Neuronal stem cell (in vitro differentiated cells): ENCODE results near the gene NIF3L1. TPM values are rescaled to one million over a fixed set of nuclear protein-coding genes. Genes with fewer than 3 reads are reported as not detected.

Experiments used
- DNase-seq: peaks from one replicate; pipeline ENCODE4 v3.0.0-alpha.2; 2013; ENCODE audit warnings: low spot score
- H2AFZ ChIP-seq: one replicate; pipeline ENCODE4 v1.6.1; 2013; ENCODE audit warnings: mild to moderate bottlenecking, low read length, inconsistent platforms
- H2AK5ac ChIP-seq: 2 replicates; pipeline ENCODE4 v1.6.1; 2013; ENCODE audit warnings: low read depth, mild to moderate bottlenecking, inconsistent platforms, low read length, moderate library complexity, mixed read lengths
- H2BK120ac ChIP-seq: 2 replicates; pipeline ENCODE4 v1.6.1; 2013; ENCODE audit warnings: low read depth, mild to moderate bottlenecking, inconsistent platforms, low read length, moderate library complexity, mixed read lengths
- H2BK12ac ChIP-seq: one replicate; pipeline ENCODE4 v1.6.1; 2013; ENCODE audit warnings: low read length, inconsistent platforms
- H2BK15ac ChIP-seq: 2 replicates; pipeline ENCODE4 v1.6.1; 2013; ENCODE audit warnings: mild to moderate bottlenecking, low read length, inconsistent platforms, mixed read lengths
- H2BK5ac ChIP-seq: one replicate; pipeline ENCODE4 v1.6.1; 2013; ENCODE audit warnings: inconsistent platforms, mild to moderate bottlenecking, low read length, moderate library complexity
- H3K14ac ChIP-seq: one replicate; pipeline ENCODE4 v1.6.1; 2013; ENCODE audit warnings: low read length, inconsistent platforms
- H3K18ac ChIP-seq: 2 replicates; pipeline ENCODE4 v1.6.1; 2013; ENCODE audit warnings: low read length, inconsistent platforms
- H3K23ac ChIP-seq: 2 replicates; pipeline ENCODE4 v1.6.1; 2013; ENCODE audit warnings: low read depth, mild to moderate bottlenecking, mixed read lengths, low read length, inconsistent platforms; ENCODE audit not compliant: poor library complexity
- H3K27ac ChIP-seq: replicated peaks from 3 replicates; pipeline ENCODE4 v1.5.1; 2013; ENCODE audit warnings: low read length, inconsistent platforms
- H3K27me3 ChIP-seq, 3 experiments: 2 replicates each; pipeline ENCODE4 v1.6.1; 2013; ENCODE audit warnings: low read length in 3 of 3, mild to moderate bottlenecking in 2 of 3, inconsistent platforms in 1 of 3, low read depth in 1 of 3, mixed read lengths in 1 of 3, moderate library complexity in 1 of 3; ENCODE audit not compliant: control insufficient read depth in 3 of 3, insufficient read depth in 3 of 3
- H3K36me3 ChIP-seq, 2 donors: replicated peaks in 1 of 2; 2 replicates each; pipeline ENCODE4 v1.6.1; 2013; ENCODE audit warnings: low read length in 2 of 2; ENCODE audit not compliant: control insufficient read depth in 2 of 2, insufficient read depth in 2 of 2
- H3K4ac ChIP-seq: 2 replicates; pipeline ENCODE4 v1.6.1; 2013; ENCODE audit warnings: inconsistent platforms, mild to moderate bottlenecking, low read length, moderate library complexity
- H3K4me1 ChIP-seq, 2 donors: 1 replicate in 1 of 2; 2 replicates in 1 of 2; pipeline ENCODE4 v1.6.1; 2013; ENCODE audit warnings: low read length in 2 of 2, low read depth in 1 of 2; ENCODE audit not compliant: control insufficient read depth in 2 of 2, insufficient read depth in 1 of 2
- H3K4me2 ChIP-seq: one replicate; pipeline ENCODE4 v1.6.1; 2013; ENCODE audit warnings: mild to moderate bottlenecking, low read length, inconsistent platforms; ENCODE audit not compliant: insufficient read depth, poor library complexity, severe bottlenecking
- H3K4me3 ChIP-seq, 2 donors: 2 replicates each; pipeline ENCODE4 v1.5.1; 2013; ENCODE audit warnings: low read length in 2 of 2, mild to moderate bottlenecking in 2 of 2, inconsistent platforms in 1 of 2, moderate library complexity in 1 of 2
- H3K79me1 ChIP-seq: one replicate; pipeline ENCODE4 v1.6.1; 2013; ENCODE audit warnings: low read depth, mild to moderate bottlenecking, inconsistent platforms, low read length, moderate library complexity
- H3K9ac ChIP-seq: one replicate; pipeline ENCODE4 v1.6.1; 2013; ENCODE audit warnings: mild to moderate bottlenecking, low read depth, low read length, inconsistent platforms; ENCODE audit not compliant: poor library complexity
- H3K9me3 ChIP-seq, 2 donors: replicated peaks in 1 of 2; 2 replicates each; pipeline versions ENCODE3 to v1.6.1; 2013; ENCODE audit warnings: low read length in 2 of 2, mild to moderate bottlenecking in 2 of 2, inconsistent platforms in 1 of 2, low read depth in 1 of 2, mixed read lengths in 1 of 2, moderate library complexity in 1 of 2; ENCODE audit not compliant: control insufficient read depth in 2 of 2, insufficient read depth in 1 of 2
- H4K8ac ChIP-seq: one replicate; pipeline ENCODE4 v1.6.1; 2013; ENCODE audit warnings: low read depth, mild to moderate bottlenecking, inconsistent platforms, low read length, moderate library complexity
- H4K91ac ChIP-seq: one replicate; pipeline ENCODE4 v1.6.1; 2013; ENCODE audit warnings: low read length, low read depth, mild to moderate bottlenecking, inconsistent platforms; ENCODE audit not compliant: poor library complexity
- WGBS, 2 donors: extraction: QIAGEN DNeasy Blood & Tissue Kit; methylation state at CpG; one replicate each; pipeline ENCODE4 v1.1.7; 2013; ENCODE audit warnings: missing lambda C conversion rate in 2 of 2, mixed read lengths in 1 of 2; ENCODE audit not compliant: insufficient read length in 2 of 2, insufficient replicate concordance in 1 of 2; ENCODE audit errors: extremely low coverage in 2 of 2; 5-methylcytosine and 5-hydroxymethylcytosine counted together
- polyA plus RNA-seq, 2 experiments: library from polyadenylated mRNA; stranded (reverse); fragments of 200-250 nt; gene quantifications; one replicate each; pipeline ENCODE4 v1.2.3, GENCODE V29; 2013

NIF3L1 gene, protein sequence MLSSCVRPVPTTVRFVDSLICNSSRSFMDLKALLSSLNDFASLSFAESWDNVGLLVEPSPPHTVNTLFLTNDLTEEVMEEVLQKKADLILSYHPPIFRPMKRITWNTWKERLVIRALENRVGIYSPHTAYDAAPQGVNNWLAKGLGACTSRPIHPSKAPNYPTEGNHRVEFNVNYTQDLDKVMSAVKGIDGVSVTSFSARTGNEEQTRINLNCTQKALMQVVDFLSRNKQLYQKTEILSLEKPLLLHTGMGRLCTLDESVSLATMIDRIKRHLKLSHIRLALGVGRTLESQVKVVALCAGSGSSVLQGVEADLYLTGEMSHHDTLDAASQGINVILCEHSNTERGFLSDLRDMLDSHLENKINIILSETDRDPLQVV
- polyA plus RNA-seq (2013, experiment 1 of 2), result 61.7 TPM
- polyA plus RNA-seq (2013, experiment 2 of 2), result 58.6 TPM

DNA sequence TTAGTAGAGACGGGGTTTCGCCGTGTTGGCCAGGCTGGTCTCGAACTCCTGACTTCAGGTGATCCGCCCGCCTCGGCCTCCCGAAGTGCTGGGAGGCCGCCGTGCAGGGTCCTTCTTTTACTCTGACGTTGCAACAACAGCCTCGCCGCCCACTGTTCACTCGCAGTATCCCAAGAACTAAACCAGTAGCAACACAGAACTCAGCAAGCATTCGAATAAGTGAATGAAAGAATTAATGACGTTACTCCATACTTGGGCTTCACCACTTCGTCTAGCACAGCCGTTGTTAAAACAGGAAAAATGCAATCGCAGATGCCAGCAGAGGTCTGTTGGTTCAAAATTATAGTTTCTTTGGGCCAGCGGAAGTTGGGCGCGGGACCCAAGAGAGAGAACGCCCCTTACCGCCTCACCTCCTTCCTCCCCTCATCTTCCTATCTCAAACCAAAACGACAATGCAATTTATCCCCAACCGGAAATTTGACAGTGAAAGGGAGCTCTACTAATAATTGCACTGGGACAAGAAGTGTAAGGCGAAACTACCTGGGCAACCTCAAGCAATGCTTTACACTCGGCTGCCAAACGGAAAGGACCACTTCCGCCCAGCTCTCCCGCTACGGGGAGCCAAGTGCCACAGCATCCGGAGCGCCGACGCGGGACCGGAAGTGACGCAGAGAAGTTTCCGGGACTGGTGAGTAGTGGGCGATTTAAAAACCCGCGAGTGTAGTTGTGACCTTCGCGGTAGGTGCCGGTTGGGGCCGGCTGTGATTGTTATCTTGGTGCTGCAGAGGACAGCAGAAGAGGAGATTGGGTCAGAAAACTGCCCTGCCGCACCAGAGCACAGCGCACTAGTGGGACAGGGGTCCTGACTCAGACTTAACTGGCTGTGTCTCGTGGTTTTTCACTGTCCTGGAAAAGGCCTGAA, at the start of gene NIF3L1, which contains the start of gene PPIL3:
TSS of gene NIF3L1 (plus strand) at position 668 of the 922 bp plus-strand sequence. CDS start 2,573 bp downstream, outside the sequence.
TSS of gene PPIL3 (minus strand) at position 374 of the 922 bp plus-strand sequence. CDS start 1,462 bp downstream, outside the sequence.
- no peak within 1 kb of the TSS for H3K14ac ChIP-seq
- H2AFZ ChIP-seq, result peak within 1 kb of the TSS; percentile 91
- no peaks in the 10 kb centered on the region for H3K9me3 ChIP-seq
- peak within 1 kb of the TSS; percentile 67 for H4K8ac ChIP-seq
- peak within 1 kb of the TSS; percentile 96 for H3K27ac ChIP-seq
- peak within 1 kb of the TSS; percentile 87 to 92 for H3K4me3 ChIP-seq
- peak within 1 kb of the TSS; percentile 93 for H3K9ac ChIP-seq
- H2BK15ac ChIP-seq, result no peak within 1 kb of the TSS
- H2BK5ac ChIP-seq, result no peak within 1 kb of the TSS
- no peak within 1 kb of the TSS for H4K91ac ChIP-seq
- WGBS, 2 donors, result no CpG with 5 or more reads among the region's 50 CpGs
- H3K18ac ChIP-seq, result peak within 1 kb of the TSS; percentile 44
- H3K36me3 ChIP-seq, result peaks cover 5 to 50% of the 10 kb centered on the region in 2 donors
- H2BK120ac ChIP-seq, result no peak within 1 kb of the TSS
- H2BK12ac ChIP-seq, result no peak within 1 kb of the TSS
- no peak within 1 kb of the TSS for H2AK5ac ChIP-seq
- H3K4ac ChIP-seq, result no peak within 1 kb of the TSS
- DNase-seq, result peak; percentile 93
- H3K23ac ChIP-seq, result peak within 1 kb of the TSS; percentile 38
- H3K4me1 ChIP-seq, result peaks cover 4 to 6% of the 10 kb centered on the region in 2 donors
- H3K4me2 ChIP-seq, result peak within 1 kb of the TSS; percentile 78
- H3K79me1 ChIP-seq, result peaks cover 2% of the 10 kb centered on the region
- no peaks in the 10 kb centered on the region for H3K27me3 ChIP-seq

GRCh38 chr2:200839513-200839912, 49.7 kb upstream of the NIF3L1 start:
- H3K27ac ChIP-seq, result no peak overlapping the region
- DNase-seq, result no peak

GRCh38 chr2:200843993-200844948, 44.9 kb upstream of the NIF3L1 start:
- no peaks in the 10 kb centered on the region for H3K79me1 ChIP-seq
- peak overlapping the region; percentile 72 for H3K18ac ChIP-seq
- no peaks in the 10 kb centered on the region for H3K9me3 ChIP-seq
- H2BK12ac ChIP-seq, result no peak overlapping the region
- peak overlapping the region in 1 of 2 donors; percentile 30 for H3K4me3 ChIP-seq
- H2BK120ac ChIP-seq, result no peak overlapping the region
- no peak overlapping the region for H3K9ac ChIP-seq
- no peak overlapping the region for H3K27ac ChIP-seq
- H3K4me1 ChIP-seq, result no peaks in the 10 kb centered on the region
- no peaks in the 10 kb centered on the region for H3K27me3 ChIP-seq
- WGBS, 2 donors, result no CpG with 5 or more reads among the region's 24 CpGs
- DNase-seq, result no peak
- H2AFZ ChIP-seq, result no peak overlapping the region
- H3K14ac ChIP-seq, result no peak overlapping the region
- H4K91ac ChIP-seq, result no peak overlapping the region
- no peak overlapping the region for H3K4me2 ChIP-seq
- peak overlapping the region; percentile 11 for H3K23ac ChIP-seq
- no peak overlapping the region for H4K8ac ChIP-seq
- no peak overlapping the region for H2BK5ac ChIP-seq
- no peak overlapping the region for H2BK15ac ChIP-seq
- no peaks in the 10 kb centered on the region for H3K36me3 ChIP-seq
- no peak overlapping the region for H3K4ac ChIP-seq
- H2AK5ac ChIP-seq, result no peak overlapping the region

More at GRCh38 chr2:200839513-200839912, 49.7 kb upstream of the NIF3L1 start:
- no peak overlapping the region for H4K8ac ChIP-seq
- no peaks in the 10 kb centered on the region for H3K27me3 ChIP-seq
- H3K9me3 ChIP-seq, result peaks cover 0 to 3% of the 10 kb centered on the region in 2 donors
- no peak overlapping the region for H3K4ac ChIP-seq
- H3K79me1 ChIP-seq, result no peaks in the 10 kb centered on the region
- no peak overlapping the region for H3K9ac ChIP-seq
- no peaks in the 10 kb centered on the region for H3K4me1 ChIP-seq
- no peak overlapping the region for H2BK120ac ChIP-seq
- no peak overlapping the region for H2AFZ ChIP-seq
- no peak overlapping the region for H3K14ac ChIP-seq
- WGBS, 2 donors, result no CpG with 5 or more reads among the region's 3 CpGs
- no peak overlapping the region for H2AK5ac ChIP-seq
- H2BK5ac ChIP-seq, result no peak overlapping the region
- no peak overlapping the region for H2BK15ac ChIP-seq
- H2BK12ac ChIP-seq, result no peak overlapping the region
- no peaks in the 10 kb centered on the region for H3K36me3 ChIP-seq
- H3K18ac ChIP-seq, result no peak overlapping the region
- no peak overlapping the region for H3K23ac ChIP-seq
- no peak overlapping the region for H4K91ac ChIP-seq
- no peak overlapping the region for H3K4me2 ChIP-seq
- H3K4me3 ChIP-seq, result peak overlapping the region in 1 of 2 donors; percentile 5
